Measurements from ENCODE around the gene NUFIP1. TPM values are rescaled to one million over a fixed set of nuclear protein-coding genes. Genes with fewer than 3 reads are reported as not detected.

NUFIP1 gene
- total and polyA plus RNA-seq, 4 donors = 0.92 to 2.0 (median 1.7) TPM

DNA sequence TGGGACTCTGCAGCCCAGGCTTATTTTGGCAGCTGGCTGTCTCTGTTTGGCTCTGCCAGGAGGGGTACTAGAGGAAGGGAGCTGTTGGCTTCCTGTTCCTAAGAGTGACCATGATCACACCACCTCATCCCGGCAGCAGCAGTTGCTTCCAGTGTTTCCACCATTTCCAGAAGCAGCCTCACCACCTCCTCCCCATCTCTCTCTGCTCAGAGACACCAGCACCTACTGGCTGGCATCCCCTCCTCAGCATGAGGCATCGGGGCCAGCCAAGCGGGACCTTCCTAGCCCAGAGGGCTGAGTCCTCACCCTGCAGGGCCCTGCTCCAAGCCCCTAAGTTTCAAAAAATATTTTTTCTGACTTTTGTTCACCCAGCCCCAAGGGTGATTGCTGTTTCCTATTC lies 59.0 kb downstream of the NUFIP1 start:
- 88% methylated on average over 3 of the region's 3 CpGs for WGBS
- no peak for TF ChIP-seq EGR1 (IDR thresholded peaks at IDR 0.05; ENCODE audit: low read depth in 2 of 2)
- TF ChIP-seq, protein P1, sequence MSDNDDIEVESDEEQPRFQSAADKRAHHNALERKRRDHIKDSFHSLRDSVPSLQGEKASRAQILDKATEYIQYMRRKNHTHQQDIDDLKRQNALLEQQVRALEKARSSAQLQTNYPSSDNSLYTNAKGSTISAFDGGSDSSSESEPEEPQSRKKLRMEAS (IDR thresholded peaks at IDR 0.05) = no peak
- no peak for TF ChIP-seq YY1 (IDR thresholded peaks at IDR 0.05)
- no peak for TF ChIP-seq RAD21 (IDR thresholded peaks at IDR 0.05)
- TF ChIP-seq JUND (IDR thresholded peaks at IDR 0.05) = no peak
- TF ChIP-seq FOXA2 (IDR thresholded peaks at IDR 0.05) = no peak
- TF ChIP-seq SP1 (IDR thresholded peaks at IDR 0.05) = no peak
- TF ChIP-seq TAF1 (conservative IDR thresholded peaks at IDR 0.05) = no peak
- TF ChIP-seq, protein P2, sequence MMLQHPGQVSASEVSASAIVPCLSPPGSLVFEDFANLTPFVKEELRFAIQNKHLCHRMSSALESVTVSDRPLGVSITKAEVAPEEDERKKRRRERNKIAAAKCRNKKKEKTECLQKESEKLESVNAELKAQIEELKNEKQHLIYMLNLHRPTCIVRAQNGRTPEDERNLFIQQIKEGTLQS (IDR thresholded peaks at IDR 0.05) = no peak
- Histone ChIP-seq H3K36me3 (ENCODE audit: control insufficient read depth in 4 of 4, insufficient read depth in 3 of 4, low read depth in 1 of 4, low read length in 3 of 4) (no peaks in the 10 kb centered on the region), H3K9me3 (ENCODE audit: control insufficient read depth in 4 of 4, low read length in 3 of 4) (no peaks in the 10 kb centered on the region), H3K4me1 (ENCODE audit: control insufficient read depth in 4 of 4, insufficient read depth in 4 of 4, low read length in 3 of 4) (peaks cover 0 to 1% (median 0%) of the 10 kb centered on the region in 4 donors), H3K27me3 (ENCODE audit: control insufficient read depth in 4 of 4, insufficient read depth in 4 of 4, low read length in 3 of 4) (no peaks in the 10 kb centered on the region), H3K9ac (ENCODE audit: low read depth in 1 of 2, low read length in 2 of 2) (no peak overlapping the region), H3K4me3 (ENCODE audit: low read depth in 1 of 3, low read length in 3 of 3) (no peak overlapping the region), H3K27ac (ENCODE audit: low read depth in 1 of 2, low read length in 2 of 2) (no peak overlapping the region)
- no peak for DNase-seq (ENCODE audit: low spot score)

DNA sequence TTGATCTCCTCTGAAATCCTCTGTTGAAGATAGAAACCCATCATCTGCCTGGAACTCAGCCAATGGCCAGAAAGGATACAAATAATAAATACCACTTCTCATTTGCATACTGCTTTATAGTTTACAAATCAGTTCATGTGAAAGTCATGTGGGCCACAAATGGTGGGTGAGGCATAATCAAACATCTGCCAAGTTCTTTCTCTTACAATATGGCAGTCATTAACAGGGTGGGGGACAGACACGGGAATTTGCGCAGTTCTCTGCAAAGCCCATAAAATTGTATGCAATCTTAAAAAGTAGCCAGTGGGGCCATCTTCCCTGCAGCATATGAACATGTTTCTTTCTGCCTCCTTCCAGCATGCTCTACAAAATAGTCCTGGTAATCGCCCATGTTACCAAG lies 59.6 kb downstream of the NUFIP1 start:
- Histone ChIP-seq H3K9ac (ENCODE audit: low read depth in 1 of 2, low read length in 2 of 2) (no peak overlapping the region), H3K27ac (ENCODE audit: low read depth in 1 of 2, low read length in 2 of 2) (no peak overlapping the region), H3K9me3 (ENCODE audit: control insufficient read depth in 4 of 4, low read length in 3 of 4) (no peaks in the 10 kb centered on the region), H3K36me3 (ENCODE audit: control insufficient read depth in 4 of 4, insufficient read depth in 3 of 4, low read depth in 1 of 4, low read length in 3 of 4) (no peaks in the 10 kb centered on the region), H3K27me3 (ENCODE audit: control insufficient read depth in 4 of 4, insufficient read depth in 4 of 4, low read length in 3 of 4) (peaks cover 0 to 3% (median 0%) of the 10 kb centered on the region in 4 donors), H3K4me3 (ENCODE audit: low read depth in 1 of 3, low read length in 3 of 3) (no peak overlapping the region), H3K4me1 (ENCODE audit: control insufficient read depth in 4 of 4, insufficient read depth in 4 of 4, low read length in 3 of 4) (peaks cover 0 to 1% (median 0%) of the 10 kb centered on the region in 4 donors)
- DNase-seq (ENCODE audit: low spot score) = no peak
- TF ChIP-seq SP1 (IDR thresholded peaks at IDR 0.05) (no peak), EGR1 (IDR thresholded peaks at IDR 0.05; ENCODE audit: low read depth in 2 of 2) (no peak), GABPA (IDR thresholded peaks at IDR 0.05 in 1 of 2, conservative IDR thresholded peaks at IDR 0.05 in 1 of 2) (no peak), TAF1 (conservative IDR thresholded peaks at IDR 0.05) (no peak), JUND (IDR thresholded peaks at IDR 0.05) (no peak), NR2F2 (IDR thresholded peaks at IDR 0.05) (no peak), RAD21 (IDR thresholded peaks at IDR 0.05) (no peak), HNF4A (conservative IDR thresholded peaks at IDR 0.05) (no peak), FOXA1 (IDR thresholded peaks at IDR 0.05) (no peak), HNF4G (IDR thresholded peaks at IDR 0.05) (no peak)
- TF ChIP-seq, protein P2 (IDR thresholded peaks at IDR 0.05) = no peak
- TF ChIP-seq, protein P3, sequence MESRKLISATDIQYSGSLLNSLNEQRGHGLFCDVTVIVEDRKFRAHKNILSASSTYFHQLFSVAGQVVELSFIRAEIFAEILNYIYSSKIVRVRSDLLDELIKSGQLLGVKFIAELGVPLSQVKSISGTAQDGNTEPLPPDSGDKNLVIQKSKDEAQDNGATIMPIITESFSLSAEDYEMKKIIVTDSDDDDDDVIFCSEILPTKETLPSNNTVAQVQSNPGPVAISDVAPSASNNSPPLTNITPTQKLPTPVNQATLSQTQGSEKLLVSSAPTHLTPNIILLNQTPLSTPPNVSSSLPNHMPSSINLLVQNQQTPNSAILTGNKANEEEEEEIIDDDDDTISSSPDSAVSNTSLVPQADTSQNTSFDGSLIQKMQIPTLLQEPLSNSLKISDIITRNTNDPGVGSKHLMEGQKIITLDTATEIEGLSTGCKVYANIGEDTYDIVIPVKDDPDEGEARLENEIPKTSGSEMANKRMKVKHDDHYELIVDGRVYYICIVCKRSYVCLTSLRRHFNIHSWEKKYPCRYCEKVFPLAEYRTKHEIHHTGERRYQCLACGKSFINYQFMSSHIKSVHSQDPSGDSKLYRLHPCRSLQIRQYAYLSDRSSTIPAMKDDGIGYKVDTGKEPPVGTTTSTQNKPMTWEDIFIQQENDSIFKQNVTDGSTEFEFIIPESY (IDR thresholded peaks at IDR 0.05) = no peak
- TF ChIP-seq, protein P4, sequence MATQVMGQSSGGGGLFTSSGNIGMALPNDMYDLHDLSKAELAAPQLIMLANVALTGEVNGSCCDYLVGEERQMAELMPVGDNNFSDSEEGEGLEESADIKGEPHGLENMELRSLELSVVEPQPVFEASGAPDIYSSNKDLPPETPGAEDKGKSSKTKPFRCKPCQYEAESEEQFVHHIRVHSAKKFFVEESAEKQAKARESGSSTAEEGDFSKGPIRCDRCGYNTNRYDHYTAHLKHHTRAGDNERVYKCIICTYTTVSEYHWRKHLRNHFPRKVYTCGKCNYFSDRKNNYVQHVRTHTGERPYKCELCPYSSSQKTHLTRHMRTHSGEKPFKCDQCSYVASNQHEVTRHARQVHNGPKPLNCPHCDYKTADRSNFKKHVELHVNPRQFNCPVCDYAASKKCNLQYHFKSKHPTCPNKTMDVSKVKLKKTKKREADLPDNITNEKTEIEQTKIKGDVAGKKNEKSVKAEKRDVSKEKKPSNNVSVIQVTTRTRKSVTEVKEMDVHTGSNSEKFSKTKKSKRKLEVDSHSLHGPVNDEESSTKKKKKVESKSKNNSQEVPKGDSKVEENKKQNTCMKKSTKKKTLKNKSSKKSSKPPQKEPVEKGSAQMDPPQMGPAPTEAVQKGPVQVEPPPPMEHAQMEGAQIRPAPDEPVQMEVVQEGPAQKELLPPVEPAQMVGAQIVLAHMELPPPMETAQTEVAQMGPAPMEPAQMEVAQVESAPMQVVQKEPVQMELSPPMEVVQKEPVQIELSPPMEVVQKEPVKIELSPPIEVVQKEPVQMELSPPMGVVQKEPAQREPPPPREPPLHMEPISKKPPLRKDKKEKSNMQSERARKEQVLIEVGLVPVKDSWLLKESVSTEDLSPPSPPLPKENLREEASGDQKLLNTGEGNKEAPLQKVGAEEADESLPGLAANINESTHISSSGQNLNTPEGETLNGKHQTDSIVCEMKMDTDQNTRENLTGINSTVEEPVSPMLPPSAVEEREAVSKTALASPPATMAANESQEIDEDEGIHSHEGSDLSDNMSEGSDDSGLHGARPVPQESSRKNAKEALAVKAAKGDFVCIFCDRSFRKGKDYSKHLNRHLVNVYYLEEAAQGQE (IDR thresholded peaks at IDR 0.05) = no peak
- TF ChIP-seq, protein P5, sequence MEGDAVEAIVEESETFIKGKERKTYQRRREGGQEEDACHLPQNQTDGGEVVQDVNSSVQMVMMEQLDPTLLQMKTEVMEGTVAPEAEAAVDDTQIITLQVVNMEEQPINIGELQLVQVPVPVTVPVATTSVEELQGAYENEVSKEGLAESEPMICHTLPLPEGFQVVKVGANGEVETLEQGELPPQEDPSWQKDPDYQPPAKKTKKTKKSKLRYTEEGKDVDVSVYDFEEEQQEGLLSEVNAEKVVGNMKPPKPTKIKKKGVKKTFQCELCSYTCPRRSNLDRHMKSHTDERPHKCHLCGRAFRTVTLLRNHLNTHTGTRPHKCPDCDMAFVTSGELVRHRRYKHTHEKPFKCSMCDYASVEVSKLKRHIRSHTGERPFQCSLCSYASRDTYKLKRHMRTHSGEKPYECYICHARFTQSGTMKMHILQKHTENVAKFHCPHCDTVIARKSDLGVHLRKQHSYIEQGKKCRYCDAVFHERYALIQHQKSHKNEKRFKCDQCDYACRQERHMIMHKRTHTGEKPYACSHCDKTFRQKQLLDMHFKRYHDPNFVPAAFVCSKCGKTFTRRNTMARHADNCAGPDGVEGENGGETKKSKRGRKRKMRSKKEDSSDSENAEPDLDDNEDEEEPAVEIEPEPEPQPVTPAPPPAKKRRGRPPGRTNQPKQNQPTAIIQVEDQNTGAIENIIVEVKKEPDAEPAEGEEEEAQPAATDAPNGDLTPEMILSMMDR (IDR thresholded peaks at IDR 0.05; ENCODE audit: low read depth, low read length, missing input control) = no peak
- TF ChIP-seq, protein P1 (IDR thresholded peaks at IDR 0.05) = no peak
- WGBS = 89% methylated on average over 3 of the region's 3 CpGs
